Aorta (tissue), 5 donors: ENCODE results near the gene INPP4B. TPM values are rescaled to one million over a fixed set of nuclear protein-coding genes. Genes with fewer than 3 reads are reported as not detected.

Experiments
- ATAC-seq: fragments of 200-7000 bp; cut with Tn5 transposase; one replicate; pipeline ENCODE4 v1.9.1; 2022; ENCODE audit warnings: moderate library complexity; ENCODE audit not compliant: low FRiP score
- DNase-seq, 2 donors: peaks; one replicate each; pipeline ENCODE4 v3.0.0-alpha.2; 2020
- H3K27ac ChIP-seq, 2 donors: one replicate each; pipeline ENCODE4 v1.5.1; 2013; ENCODE audit warnings: low read length in 2 of 2, mild to moderate bottlenecking in 2 of 2, moderate library complexity in 2 of 2, control low read depth in 1 of 2, inconsistent platforms in 1 of 2, low read depth in 1 of 2
- H3K27me3 ChIP-seq, 2 donors: one replicate each; pipeline ENCODE4 v1.6.1; 2013; ENCODE audit warnings: control low read depth in 1 of 2, low read length in 1 of 2, mild to moderate bottlenecking in 1 of 2, moderate library complexity in 1 of 2; ENCODE audit not compliant: insufficient read depth in 2 of 2, control insufficient read depth in 1 of 2
- H3K36me3 ChIP-seq, 2 donors: one replicate each; pipeline ENCODE4 v1.6.1; 2013; ENCODE audit warnings: control low read depth in 1 of 2, low read length in 1 of 2, mild to moderate bottlenecking in 1 of 2; ENCODE audit not compliant: insufficient read depth in 2 of 2, control insufficient read depth in 1 of 2
- H3K4me1 ChIP-seq, 2 donors: one replicate each; pipeline ENCODE4 v1.6.1; 2013; ENCODE audit warnings: low read length in 2 of 2, control low read depth in 1 of 2, mild to moderate bottlenecking in 1 of 2, moderate library complexity in 1 of 2; ENCODE audit not compliant: insufficient read depth in 2 of 2, control insufficient read depth in 1 of 2
- H3K4me3 ChIP-seq, 2 donors: one replicate each; pipeline ENCODE4 v1.5.1; 2013; ENCODE audit warnings: low read length in 2 of 2, control low read depth in 1 of 2, mild to moderate bottlenecking in 1 of 2
- H3K9me3 ChIP-seq: one replicate; pipeline ENCODE4 v1.6.1; 2013; ENCODE audit warnings: mild to moderate bottlenecking, low read length; ENCODE audit not compliant: control insufficient read depth
- WGBS, 2 donors: extraction: QIAGEN DNeasy Blood & Tissue Kit; methylation state at CpG; one replicate each; pipeline ENCODE4 v1.1.7; 2013; 5-methylcytosine and 5-hydroxymethylcytosine counted together
- intact Hi-C, 2 donors: fragments of 100-400 bp; cut with DNase I; formaldehyde crosslinking; loops; one replicate each; pipeline versions ENCODE4 v1.14.2 to v1.15.0; 2022
- polyA plus RNA-seq, 2 donors: library from polyadenylated mRNA; stranded (reverse); fragments of 200-250 nt; gene quantifications; one replicate each; pipeline ENCODE4 v1.2.3, GENCODE V29; 2013
- total RNA-seq, 2 donors: library from RNA; stranded (reverse); fragmentation: NEBNext Ultra II Directional; extraction: Animal tissue kit (Norgen Biotek cat#: 25700); gene quantifications; one replicate each; pipeline ENCODE4 v1.2.1, GENCODE V29; 2021
- donor health status: healthy with polysubstance abuse.
- donor health status: Bipolar disorder and iron deficiency.
- donor health status: DM: no; HTN: no; CAD: no.
- donor health status: DM: no; HTN: no; CAD: no.
- donor health status: DM: yes; HTN: yes; CAD: no.

Gene INPP4B
- total and polyA plus RNA-seq, 4 donors = 3.3 to 36.8 (median 20.7) TPM

DNA sequence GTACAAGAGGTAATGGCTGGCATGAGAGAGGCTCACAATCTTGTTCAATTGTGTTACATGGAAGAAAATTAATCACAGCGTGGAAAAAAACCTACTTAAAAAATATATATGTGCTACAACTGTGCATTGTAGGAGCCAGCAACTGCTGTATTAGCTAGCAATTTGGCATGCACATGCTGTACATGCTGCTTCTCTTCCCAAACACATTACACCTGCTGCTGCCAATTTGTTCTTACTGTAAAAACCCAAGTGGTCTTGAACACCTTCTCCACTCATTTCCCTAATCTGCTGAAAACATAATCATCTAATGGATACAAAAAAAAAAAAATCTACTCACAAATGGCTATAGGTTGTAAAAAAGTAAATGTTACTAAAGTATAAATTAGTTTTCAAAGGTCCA is 264.2 kb downstream of the INPP4B start:
- no peak for ATAC-seq
- intact Hi-C loops = no loop called here
- 91 to 95% methylated on average over 1 of the region's 1 CpG for WGBS, 2 donors

DNA sequence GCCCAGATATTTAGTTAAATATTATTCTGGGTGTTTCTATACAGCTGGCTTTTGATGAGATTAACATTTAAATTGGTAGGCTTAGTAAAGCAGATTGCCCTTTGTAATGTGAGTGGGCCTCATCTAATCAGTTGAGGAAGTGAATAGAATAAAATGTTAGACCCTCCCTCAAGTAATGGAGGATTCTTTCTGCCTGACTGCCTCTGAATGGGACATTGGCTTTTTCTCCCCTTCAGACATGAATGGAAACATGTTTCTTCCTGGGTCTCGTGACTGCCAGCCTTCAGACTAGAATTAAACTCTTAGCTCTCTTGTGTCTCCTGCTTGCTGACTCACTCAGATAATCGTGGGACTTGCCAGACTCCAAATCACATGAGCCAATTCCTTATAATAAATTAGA is 266.7 kb downstream of the INPP4B start:
- intact Hi-C loops = no loop called here

More for the DNA sequence above, 264.2 kb downstream of the INPP4B start:
- Histone ChIP-seq H3K4me1 (no peaks in the 10 kb centered on the region), H3K9me3 (no peaks in the 10 kb centered on the region), H3K36me3 (no peaks in the 10 kb centered on the region), H3K27ac (no peak overlapping the region), H3K4me3 (no peak overlapping the region), H3K27me3 (no peaks in the 10 kb centered on the region)
- DNase-seq = no peak

DNA sequence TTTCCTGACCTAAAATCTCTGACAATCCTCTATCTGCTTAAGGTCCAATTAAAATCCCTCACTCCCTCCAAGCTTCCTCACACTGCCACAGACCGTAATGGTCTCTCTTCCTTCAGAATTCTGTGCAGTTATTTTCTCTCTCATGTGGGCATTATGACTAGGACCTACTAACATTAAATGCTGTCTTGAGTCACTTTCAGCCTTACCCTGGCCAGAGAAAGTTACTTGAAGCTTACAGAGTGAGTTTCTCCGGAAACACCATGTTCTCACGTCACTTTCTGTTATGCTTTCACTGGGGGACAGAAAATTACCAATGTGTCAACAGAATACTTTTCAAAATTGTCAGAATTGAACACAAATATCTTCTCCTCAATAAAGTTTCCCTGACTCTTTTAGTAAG is 271.8 kb downstream of the INPP4B start:
- DNase-seq (no peak), ATAC-seq (no peak)
- Histone ChIP-seq H3K27ac (peak overlapping the region in 1 of 2 donors; percentile 1), H3K36me3 (no peaks in the 10 kb centered on the region), H3K4me1 (no peaks in the 10 kb centered on the region), H3K9me3 (no peaks in the 10 kb centered on the region), H3K4me3 (no peak overlapping the region), H3K27me3 (no peaks in the 10 kb centered on the region)
- WGBS, 2 donors = 86 to 89% methylated on average over 3 of the region's 3 CpGs
- intact Hi-C loops = no loop called here

More for the DNA sequence above, 266.7 kb downstream of the INPP4B start:
- Histone ChIP-seq H3K9me3 (no peaks in the 10 kb centered on the region), H3K4me1 (no peaks in the 10 kb centered on the region), H3K4me3 (no peak overlapping the region), H3K27ac (no peak overlapping the region), H3K27me3 (no peaks in the 10 kb centered on the region), H3K36me3 (no peaks in the 10 kb centered on the region)
- 53 to 62% methylated on average over 2 of the region's 2 CpGs for WGBS, 2 donors
- ATAC-seq (no peak), DNase-seq (no peak)

DNA sequence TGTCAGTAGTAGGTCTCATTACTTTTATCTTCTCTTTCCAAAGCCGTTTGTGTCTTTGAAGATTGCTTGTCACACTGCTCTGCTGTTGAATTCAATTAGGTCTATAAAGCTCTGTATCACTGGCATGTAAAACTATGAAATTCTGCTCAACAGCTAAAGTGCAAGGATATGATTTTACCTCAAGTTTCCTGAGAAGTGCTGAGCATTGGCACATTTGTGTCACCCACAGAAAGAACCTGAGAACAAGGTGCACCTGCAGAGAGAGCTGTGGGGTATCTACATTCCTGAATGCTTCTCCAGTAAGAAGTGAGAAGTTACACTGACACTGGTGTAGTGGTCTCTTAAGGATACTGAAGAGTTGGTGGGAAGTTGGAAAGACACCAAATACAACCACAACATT is 274.0 kb downstream of the INPP4B start:
- Histone ChIP-seq H3K9me3 (no peaks in the 10 kb centered on the region), H3K27me3 (no peaks in the 10 kb centered on the region), H3K27ac (no peak overlapping the region), H3K4me1 (no peaks in the 10 kb centered on the region), H3K36me3 (no peaks in the 10 kb centered on the region), H3K4me3 (no peak overlapping the region)
- ATAC-seq (no peak), DNase-seq (no peak)
- WGBS, 2 donors = 77 to 78% methylated on average over 1 of the region's 1 CpG
- intact Hi-C loops = no loop called here

DNA sequence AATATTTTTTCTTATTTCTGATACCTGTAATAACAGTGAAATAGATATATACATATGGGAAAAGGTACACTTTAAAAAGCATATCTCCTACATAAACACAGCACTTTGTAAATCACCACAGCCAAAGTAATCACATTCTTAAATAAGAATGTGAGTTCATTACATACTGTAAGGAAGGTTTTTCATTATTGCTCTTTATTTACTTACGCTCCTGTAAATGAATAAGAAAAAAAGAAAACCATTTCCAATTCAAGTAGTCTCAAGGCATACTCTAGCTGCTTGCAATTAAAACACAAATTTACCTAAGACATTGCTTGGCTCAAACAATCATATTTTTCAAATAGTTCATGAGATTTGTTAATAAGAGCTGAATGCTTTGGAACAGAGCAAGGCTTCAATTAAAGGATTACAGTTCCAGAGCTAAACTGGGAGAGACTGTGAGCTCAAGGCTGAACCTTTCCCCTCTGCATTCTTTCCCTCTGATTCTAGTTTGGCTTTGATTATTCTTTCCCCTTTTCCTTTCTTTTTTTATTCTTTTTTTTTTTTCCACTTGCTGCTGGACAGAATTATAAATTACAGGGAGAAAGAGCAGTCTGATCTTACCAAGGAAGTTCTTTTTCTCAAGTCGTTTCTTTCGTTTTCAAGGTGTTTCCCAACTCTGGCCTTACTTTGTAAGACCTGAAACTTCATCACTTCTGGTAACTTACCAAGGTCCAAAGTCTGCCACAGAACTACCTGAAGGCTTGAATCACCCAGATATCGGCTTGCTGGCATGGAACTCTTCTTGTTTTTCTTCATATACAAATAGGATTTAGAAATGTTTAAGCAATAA is 278.3 kb downstream of the INPP4B start:
- intact Hi-C loops = loop anchor here in 1 of 2 donors (10.0 kb wide), 2 partner anchors 213 to 247 kb away; no protein-coding TSS in a partner anchor
- ATAC-seq = no peak
- peak overlapping the region; percentile 43 to 76 for H3K4me3 ChIP-seq

DNA sequence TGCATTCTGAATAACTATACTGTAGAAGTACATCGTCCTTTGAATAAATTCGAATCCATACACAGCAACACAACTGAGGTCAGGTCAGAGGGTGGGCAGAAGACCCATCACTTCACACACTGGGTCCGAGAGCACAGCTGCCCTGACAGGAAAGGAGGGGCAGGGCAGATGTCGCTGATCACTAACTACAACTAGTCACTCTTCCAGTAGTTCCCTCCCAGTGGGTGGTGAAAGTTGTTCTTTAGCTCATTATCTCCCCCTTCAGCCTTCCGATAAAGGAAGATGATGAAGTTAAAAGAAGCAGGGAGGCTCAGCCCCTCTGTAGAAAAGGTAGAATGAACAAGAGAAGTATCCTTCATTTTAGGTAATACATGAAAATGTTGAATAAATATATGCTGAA is 278.9 kb downstream of the INPP4B start:
- 64 to 66% methylated on average over 5 of the region's 5 CpGs for WGBS, 2 donors
- no peaks in the 10 kb centered on the region for H3K27me3 ChIP-seq
- ATAC-seq (no peak), DNase-seq (no peak)
- H3K36me3 ChIP-seq = no peaks in the 10 kb centered on the region
- H3K27ac ChIP-seq = no peak overlapping the region
- H3K4me1 ChIP-seq = no peaks in the 10 kb centered on the region
- no peaks in the 10 kb centered on the region for H3K9me3 ChIP-seq
- H3K4me3 ChIP-seq = no peak overlapping the region
- intact Hi-C loops = loop anchor here in 1 of 2 donors (10.0 kb wide), 2 partner anchors 212 to 248 kb away; no protein-coding TSS in a partner anchor

More for the DNA sequence above, 278.3 kb downstream of the INPP4B start:
- no peak for DNase-seq
- peak overlapping the region; percentile 51 to 93 for H3K27ac ChIP-seq
- H3K9me3 ChIP-seq = no peaks in the 10 kb centered on the region
- WGBS, 2 donors = 6 to 10% methylated on average over 4 of the region's 4 CpGs
- no peaks in the 10 kb centered on the region for H3K36me3 ChIP-seq
- H3K27me3 ChIP-seq = no peaks in the 10 kb centered on the region
- no peaks in the 10 kb centered on the region for H3K4me1 ChIP-seq

DNA sequence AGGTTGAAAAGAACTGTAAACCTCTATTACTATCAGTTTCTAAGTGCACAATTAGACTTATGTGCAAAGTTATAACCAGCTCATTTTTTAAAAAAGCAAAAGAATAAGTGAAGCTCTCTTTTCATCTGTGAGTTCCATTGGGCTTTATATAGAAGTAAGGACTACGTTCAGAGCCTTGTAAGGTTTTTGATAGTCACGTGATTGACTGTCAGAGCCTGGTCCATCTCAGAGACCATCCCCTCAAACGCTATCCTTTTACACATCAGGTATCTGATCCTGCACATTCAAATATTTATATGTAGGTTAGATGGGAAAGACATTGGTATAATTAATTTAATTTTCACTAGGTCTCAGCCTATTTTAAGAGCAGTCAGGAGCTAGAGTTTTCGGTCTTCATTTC is 279.3 kb downstream of the INPP4B start:
- DNase-seq (no peak), ATAC-seq (no peak)
- H3K9me3 ChIP-seq = no peaks in the 10 kb centered on the region
- H3K27ac ChIP-seq = no peak overlapping the region
- no peak overlapping the region for H3K4me3 ChIP-seq
- H3K27me3 ChIP-seq = no peaks in the 10 kb centered on the region
- no peaks in the 10 kb centered on the region for H3K36me3 ChIP-seq
- WGBS, 2 donors = 65 to 74% methylated on average over 4 of the region's 4 CpGs
- intact Hi-C loops = loop anchor here in 1 of 2 donors (10.0 kb wide), 2 partner anchors 212 to 248 kb away; no protein-coding TSS in a partner anchor
- H3K4me1 ChIP-seq = no peaks in the 10 kb centered on the region

DNA sequence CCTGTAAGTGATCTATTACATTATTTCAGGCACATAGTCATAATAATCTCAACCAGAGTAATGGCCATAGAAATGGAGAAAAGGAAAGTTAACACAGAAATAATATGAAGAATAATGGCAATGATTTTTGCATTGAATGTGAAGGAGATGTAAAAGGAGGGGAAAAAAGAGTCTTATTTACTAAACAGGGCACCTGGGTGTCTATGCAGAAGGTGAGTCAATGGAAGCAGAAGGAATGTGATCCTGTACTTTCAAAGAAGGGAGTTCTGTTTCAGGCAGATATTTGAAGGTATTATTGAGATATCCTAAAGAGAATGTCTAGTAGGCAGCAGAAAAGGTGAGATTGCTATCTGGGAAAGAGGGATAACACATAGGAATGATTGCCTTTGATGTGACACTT is 279.9 kb downstream of the INPP4B start:
- DNase-seq = no peak
- H3K27me3 ChIP-seq = no peaks in the 10 kb centered on the region
- no peaks in the 10 kb centered on the region for H3K9me3 ChIP-seq
- ATAC-seq = no peak
- no peak overlapping the region for H3K4me3 ChIP-seq
- no peaks in the 10 kb centered on the region for H3K36me3 ChIP-seq
- intact Hi-C loops = loop anchor here in 1 of 2 donors (10.0 kb wide), 2 partner anchors 211 to 249 kb away; no protein-coding TSS in a partner anchor
- H3K27ac ChIP-seq = no peak overlapping the region
- H3K4me1 ChIP-seq = no peaks in the 10 kb centered on the region

DNA sequence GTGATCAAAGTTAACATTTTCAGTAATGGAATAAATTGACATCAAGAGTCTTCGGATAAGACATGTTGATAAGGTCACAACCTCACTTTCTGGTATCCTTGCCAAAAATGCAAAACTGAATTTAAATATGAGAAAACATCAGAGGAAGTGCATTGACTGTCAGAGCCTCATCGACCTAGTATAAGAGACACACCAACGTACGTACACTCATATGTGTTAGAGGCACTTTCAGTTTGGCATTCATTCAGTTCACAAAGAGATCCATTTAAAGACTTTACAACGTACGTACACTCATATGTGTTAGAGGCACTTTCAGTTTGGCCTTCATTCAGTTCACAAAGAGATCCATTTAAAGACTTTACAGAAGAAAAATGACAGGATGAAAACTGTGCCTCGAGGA is 280.3 kb downstream of the INPP4B start:
- Histone ChIP-seq H3K27me3 (no peaks in the 10 kb centered on the region), H3K4me1 (no peaks in the 10 kb centered on the region), H3K9me3 (no peaks in the 10 kb centered on the region), H3K36me3 (no peaks in the 10 kb centered on the region), H3K4me3 (no peak overlapping the region), H3K27ac (no peak overlapping the region)
- 72 to 73% methylated on average over 7 of the region's 7 CpGs for WGBS, 2 donors
- intact Hi-C loops = loop anchor here in 1 of 2 donors (10.0 kb wide), 2 partner anchors 211 to 249 kb away; no protein-coding TSS in a partner anchor
- DNase-seq = no peak
- no peak for ATAC-seq
